NT2/D1 (cell line): ENCODE results near the gene PAQR5.
"Not testable (repeated sequence)": the region's sequence is repeated elsewhere in the genome, so short reads cannot be mapped to it uniquely, and the experiment has no call there.

Source experiments
- DNase-seq: peaks from one replicate; pipeline ENCODE4 v3.0.0-alpha.2; 2011; ENCODE audit warnings: low read depth, low spot score
- H3K27me3 ChIP-seq: 2 replicates; pipeline ENCODE4 v1.6.0; 2011; ENCODE audit warnings: mild to moderate bottlenecking; ENCODE audit not compliant: insufficient read length, insufficient read depth
- H3K36me3 ChIP-seq: 2 replicates; pipeline ENCODE4 v1.6.1; 2011; ENCODE audit warnings: mild to moderate bottlenecking, low read length, mixed read lengths; ENCODE audit not compliant: insufficient read depth, insufficient read length
- H3K4me1 ChIP-seq: 2 replicates; pipeline ENCODE4 v1.5.1; 2011; ENCODE audit not compliant: insufficient read depth, insufficient read length
- H3K4me3 ChIP-seq: 2 replicates; pipeline ENCODE4 v1.5.1; 2011; ENCODE audit warnings: low read depth; ENCODE audit not compliant: insufficient read length
- H3K9ac ChIP-seq: 2 replicates; pipeline ENCODE4 v1.6.0; 2011; ENCODE audit warnings: low read depth; ENCODE audit not compliant: insufficient read length
- H3K9me3 ChIP-seq: 2 replicates; pipeline ENCODE4 v1.5.1; 2011; ENCODE audit warnings: mild to moderate bottlenecking, low read length; ENCODE audit not compliant: insufficient read depth
- SUZ12 ChIP-seq: IDR thresholded peaks from 2 replicates; pipeline ENCODE4 v1.6.1; 2011; ENCODE audit not compliant: insufficient read length, insufficient read depth; ENCODE audit errors: extremely low read depth
- YY1 ChIP-seq: IDR thresholded peaks from 2 replicates; pipeline ENCODE4 v1.6.1; 2011; ENCODE audit not compliant: insufficient read length, insufficient read depth
- ZNF274 ChIP-seq: IDR thresholded peaks from 2 replicates; pipeline ENCODE4 v1.6.1; 2011; ENCODE audit warnings: mild to moderate bottlenecking, low read depth, low read length

PAQR5 gene

GRCh38 chr15:69296606-69297005 lies 2.1 kb upstream of the PAQR5 start:
- Histone ChIP-seq H3K9ac (no peak overlapping the region), H3K36me3 (no peaks in the 10 kb centered on the region), H3K4me3 (no peak overlapping the region), H3K27me3 (peaks cover 61% of the 10 kb centered on the region), H3K9me3 (no peaks in the 10 kb centered on the region), H3K4me1 (peaks cover 10% of the 10 kb centered on the region)
- DNase-seq: no peak
- TF ChIP-seq ZNF274: no peak

GRCh38 chr15:69297642-69298353 lies 914 bp upstream of the PAQR5 start:
- Histone ChIP-seq H3K9ac (peak overlapping the region; percentile 68), H3K27me3 (peaks cover 66% of the 10 kb centered on the region), H3K4me3 (peak overlapping the region; percentile 59), H3K4me1 (peaks cover 10% of the 10 kb centered on the region), H3K9me3 (no peaks in the 10 kb centered on the region), H3K36me3 (no peaks in the 10 kb centered on the region)
- no peak for TF ChIP-seq SUZ12
- no peak for TF ChIP-seq YY1
- no peak for TF ChIP-seq ZNF274
- DNase-seq: no peak

- no peak for DNase-seq
- peak overlapping the region; percentile 59 for H3K4me3 ChIP-seq
- H3K4me1 ChIP-seq: peaks cover 10% of the 10 kb centered on the region
- H3K9ac ChIP-seq: peak overlapping the region; percentile 68
- no peaks in the 10 kb centered on the region for H3K36me3 ChIP-seq
- peaks cover 66% of the 10 kb centered on the region for H3K27me3 ChIP-seq
- no peaks in the 10 kb centered on the region for H3K9me3 ChIP-seq
- no peak for TF ChIP-seq ZNF274
- TF ChIP-seq YY1: no peak
- no peak for TF ChIP-seq SUZ12
Measured at GRCh38 chr15:69298354-69298696, 387 bp upstream of the PAQR5 start.

GRCh38 chr15:69299451-69299886 lies 757 bp downstream of the PAQR5 start:
- H3K4me3 ChIP-seq: peak overlapping the region; percentile 59

GRCh38 chr15:69299943-69300588 lies 1.4 kb downstream of the PAQR5 start:
- no peak for DNase-seq
- Histone ChIP-seq H3K9ac (no peak overlapping the region), H3K36me3 (no peaks in the 10 kb centered on the region), H3K4me1 (peaks cover 10% of the 10 kb centered on the region), H3K27me3 (peaks cover 59% of the 10 kb centered on the region), H3K9me3 (no peaks in the 10 kb centered on the region), H3K4me3 (peak overlapping the region; percentile 59)
- TF ChIP-seq YY1 (no peak), SUZ12 (no peak), ZNF274 (no peak)

More at GRCh38 chr15:69299451-69299886, 757 bp downstream of the PAQR5 start:
- Histone ChIP-seq H3K36me3 (no peaks in the 10 kb centered on the region), H3K4me1 (peaks cover 10% of the 10 kb centered on the region), H3K9me3 (no peaks in the 10 kb centered on the region), H3K9ac (peak overlapping the region; percentile 58), H3K27me3 (peaks cover 65% of the 10 kb centered on the region)
- no peak for DNase-seq
- TF ChIP-seq SUZ12 (peak; percentile 34), YY1 (no peak)

- not testable (repeated sequence) for DNase-seq, H3K4me3 ChIP-seq, H3K36me3 ChIP-seq, H3K9ac ChIP-seq, H3K9me3 ChIP-seq
- H3K4me1 ChIP-seq: peaks cover 13% of the 10 kb centered on the region
- peaks cover 54% of the 10 kb centered on the region for H3K27me3 ChIP-seq
Measured at GRCh38 chr15:69301101-69301500, 2.4 kb downstream of the PAQR5 start.

GRCh38 chr15:69302087-69302486 lies 3.4 kb downstream of the PAQR5 start:
- not testable (repeated sequence) for DNase-seq, H3K9ac ChIP-seq, H3K4me3 ChIP-seq, H3K36me3 ChIP-seq, H3K9me3 ChIP-seq
- H3K4me1 ChIP-seq: peaks cover 13% of the 10 kb centered on the region
- peaks cover 44% of the 10 kb centered on the region for H3K27me3 ChIP-seq
